ENCODE data around the gene TENM4. TPM values are rescaled to one million over a fixed set of nuclear protein-coding genes. Genes with fewer than 3 reads are reported as not detected.

The TENM4 gene
- total and polyA plus RNA-seq, 2 of the 8 experiments (the other 6 are each of a cell fraction or from before 2014, with no cell fraction given) = 3.5 to 7.2 TPM

DNA sequence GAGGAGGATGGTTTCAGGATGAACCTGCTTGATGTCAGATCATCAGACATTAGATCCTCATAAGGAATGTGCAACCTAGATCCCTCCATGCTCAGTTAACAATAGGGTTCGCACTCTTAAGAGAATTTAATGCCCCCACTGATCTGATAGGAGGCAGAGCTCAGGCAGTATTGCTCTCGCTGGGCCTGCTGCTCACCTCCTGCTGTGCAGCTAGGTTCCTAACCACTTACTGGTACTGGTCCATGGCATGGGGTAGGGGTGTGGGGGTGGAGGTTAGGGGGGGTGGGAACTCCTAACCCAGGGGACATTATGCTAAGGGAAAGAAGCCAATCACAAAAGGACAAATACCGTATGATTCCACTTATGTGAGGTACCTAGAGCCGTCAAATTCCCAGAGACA, 256.5 kb downstream of the TENM4 start:
- Histone ChIP-seq H3K4ac (replicated peaks; ENCODE audit: insufficient read length, low read depth, low read length) (no peak overlapping the region), H4K5ac (ENCODE audit: insufficient read length, low read depth, low read length) (no peak overlapping the region), H2BK12ac (ENCODE audit: low read depth, low read length) (no peak overlapping the region), H2BK15ac (ENCODE audit: low read length) (no peak overlapping the region), H3K23ac (ENCODE audit: insufficient read length) (no peak overlapping the region), H3K14ac (ENCODE audit: insufficient read length) (no peak overlapping the region), H3K79me1 (ENCODE audit: low read depth, low read length) (no peaks in the 10 kb centered on the region), H2BK20ac (ENCODE audit: low read length) (no peak overlapping the region), H2BK5ac (ENCODE audit: low read depth, low read length) (no peak overlapping the region), H3K23me2 (ENCODE audit: low read depth, low read length) (no peaks in the 10 kb centered on the region; the same call in 1 of the 2 replicates), H2AFZ (ENCODE audit: low read length) (no peak overlapping the region), H3K9ac (replicated peaks in 1 of 4; ENCODE audit: extremely low read depth in 1 of 4, low read depth in 3 of 4, low read length in 3 of 4) (no peak overlapping the region), H3K27ac (ENCODE audit: low read depth, low read length) (no peak overlapping the region), H3K18ac (ENCODE audit: extremely low read depth, low read length) (no peak overlapping the region), H3K4me1 (replicated peaks in 1 of 4; ENCODE audit: control insufficient read depth in 3 of 4, insufficient read depth in 4 of 4, low read length in 3 of 4) (no peaks in the 10 kb centered on the region), H4K20me1 (replicated peaks in 1 of 2; ENCODE audit: control insufficient read depth in 1 of 2, insufficient read depth in 2 of 2, low read length in 2 of 2) (peaks cover 0 to 2% of the 10 kb centered on the region in 2 experiments), H3K9me3 (ENCODE audit: insufficient read depth in 2 of 2, low read depth in 1 of 2, low read length in 1 of 2) (peaks cover 0 to 3% of the 10 kb centered on the region in 2 experiments; a peak in 1 of 4 replicates), H4K8ac (ENCODE audit: extremely low read depth, insufficient read depth, low read length) (no peak overlapping the region), H3K27me3 (replicated peaks in 1 of 4; ENCODE audit: control insufficient read depth in 3 of 4, extremely low read depth in 1 of 4, insufficient read depth in 3 of 4, low read length in 3 of 4) (no peaks in the 10 kb centered on the region; a peak in 1 of 7 replicates), H4K91ac (replicated peaks; ENCODE audit: insufficient read length, low read length) (no peak overlapping the region), H3K4me3 (ENCODE audit: extremely low read depth in 1 of 4, insufficient read depth in 2 of 4, low read depth in 3 of 4, low read length in 4 of 4) (no peak overlapping the region), H2BK120ac (replicated peaks; ENCODE audit: low read depth, low read length) (no peak overlapping the region), H3K56ac (replicated peaks; ENCODE audit: insufficient read length, low read depth, low read length) (no peak overlapping the region), H3K4me2 (ENCODE audit: insufficient read depth in 1 of 2, low read depth in 2 of 2, low read length in 2 of 2) (no peak overlapping the region), H2AK5ac (ENCODE audit: low read depth, low read length) (no peak overlapping the region), H3K79me2 (ENCODE audit: control insufficient read depth in 1 of 2, insufficient read depth in 2 of 2, low read length in 2 of 2) (no peaks in the 10 kb centered on the region), H3K36me3 (ENCODE audit: control insufficient read depth in 2 of 4, insufficient read depth in 4 of 4, low read length in 3 of 4) (no peaks in the 10 kb centered on the region)
- DNase-seq (ENCODE audit: low read depth in 1 of 2, low spot score in 2 of 2) = no peak
- 75% methylated on average over 3 of the region's 4 CpGs; no CpG with 5 or more reads in 1 of the 2 experiments for WGBS, 2 experiments (ENCODE audit: extremely low coverage in 1 of 2, insufficient coverage in 1 of 2, insufficient read length in 1 of 2, insufficient replicate concordance in 2 of 2, low coverage in 1 of 2, low lambda C conversion rate in 2 of 2, missing lambda C conversion rate in 1 of 2)
- no peak for FAIRE-seq
- CTCF ChIA-PET (ENCODE audit: partially characterized antibody) = no interaction called here
- peak; percentile 80 for TF ChIP-seq POLR2AphosphoS5 (IDR thresholded peaks at IDR 0.05; ENCODE audit: low read depth, low read length)
- TF ChIP-seq RAD21 (IDR thresholded peaks at IDR 0.05 in 1 of 2, conservative IDR thresholded peaks at IDR 0.05 in 1 of 2; ENCODE audit: low read depth in 2 of 2, low read length in 2 of 2) = no peak
- POLR2A ChIA-PET (ENCODE audit: partially characterized antibody) = no interaction called here
